Measurements from ENCODE around the gene CDH4. TPM values are rescaled to one million over a fixed set of nuclear protein-coding genes. Genes with fewer than 3 reads are reported as not detected.

CDH4 gene
- total and polyA plus RNA-seq, 2 of the 8 experiments (the other 6 are each of a cell fraction or from before 2014, with no cell fraction given), result 4.3 to 7.9 TPM

- TF ChIP-seq, protein P1, sequence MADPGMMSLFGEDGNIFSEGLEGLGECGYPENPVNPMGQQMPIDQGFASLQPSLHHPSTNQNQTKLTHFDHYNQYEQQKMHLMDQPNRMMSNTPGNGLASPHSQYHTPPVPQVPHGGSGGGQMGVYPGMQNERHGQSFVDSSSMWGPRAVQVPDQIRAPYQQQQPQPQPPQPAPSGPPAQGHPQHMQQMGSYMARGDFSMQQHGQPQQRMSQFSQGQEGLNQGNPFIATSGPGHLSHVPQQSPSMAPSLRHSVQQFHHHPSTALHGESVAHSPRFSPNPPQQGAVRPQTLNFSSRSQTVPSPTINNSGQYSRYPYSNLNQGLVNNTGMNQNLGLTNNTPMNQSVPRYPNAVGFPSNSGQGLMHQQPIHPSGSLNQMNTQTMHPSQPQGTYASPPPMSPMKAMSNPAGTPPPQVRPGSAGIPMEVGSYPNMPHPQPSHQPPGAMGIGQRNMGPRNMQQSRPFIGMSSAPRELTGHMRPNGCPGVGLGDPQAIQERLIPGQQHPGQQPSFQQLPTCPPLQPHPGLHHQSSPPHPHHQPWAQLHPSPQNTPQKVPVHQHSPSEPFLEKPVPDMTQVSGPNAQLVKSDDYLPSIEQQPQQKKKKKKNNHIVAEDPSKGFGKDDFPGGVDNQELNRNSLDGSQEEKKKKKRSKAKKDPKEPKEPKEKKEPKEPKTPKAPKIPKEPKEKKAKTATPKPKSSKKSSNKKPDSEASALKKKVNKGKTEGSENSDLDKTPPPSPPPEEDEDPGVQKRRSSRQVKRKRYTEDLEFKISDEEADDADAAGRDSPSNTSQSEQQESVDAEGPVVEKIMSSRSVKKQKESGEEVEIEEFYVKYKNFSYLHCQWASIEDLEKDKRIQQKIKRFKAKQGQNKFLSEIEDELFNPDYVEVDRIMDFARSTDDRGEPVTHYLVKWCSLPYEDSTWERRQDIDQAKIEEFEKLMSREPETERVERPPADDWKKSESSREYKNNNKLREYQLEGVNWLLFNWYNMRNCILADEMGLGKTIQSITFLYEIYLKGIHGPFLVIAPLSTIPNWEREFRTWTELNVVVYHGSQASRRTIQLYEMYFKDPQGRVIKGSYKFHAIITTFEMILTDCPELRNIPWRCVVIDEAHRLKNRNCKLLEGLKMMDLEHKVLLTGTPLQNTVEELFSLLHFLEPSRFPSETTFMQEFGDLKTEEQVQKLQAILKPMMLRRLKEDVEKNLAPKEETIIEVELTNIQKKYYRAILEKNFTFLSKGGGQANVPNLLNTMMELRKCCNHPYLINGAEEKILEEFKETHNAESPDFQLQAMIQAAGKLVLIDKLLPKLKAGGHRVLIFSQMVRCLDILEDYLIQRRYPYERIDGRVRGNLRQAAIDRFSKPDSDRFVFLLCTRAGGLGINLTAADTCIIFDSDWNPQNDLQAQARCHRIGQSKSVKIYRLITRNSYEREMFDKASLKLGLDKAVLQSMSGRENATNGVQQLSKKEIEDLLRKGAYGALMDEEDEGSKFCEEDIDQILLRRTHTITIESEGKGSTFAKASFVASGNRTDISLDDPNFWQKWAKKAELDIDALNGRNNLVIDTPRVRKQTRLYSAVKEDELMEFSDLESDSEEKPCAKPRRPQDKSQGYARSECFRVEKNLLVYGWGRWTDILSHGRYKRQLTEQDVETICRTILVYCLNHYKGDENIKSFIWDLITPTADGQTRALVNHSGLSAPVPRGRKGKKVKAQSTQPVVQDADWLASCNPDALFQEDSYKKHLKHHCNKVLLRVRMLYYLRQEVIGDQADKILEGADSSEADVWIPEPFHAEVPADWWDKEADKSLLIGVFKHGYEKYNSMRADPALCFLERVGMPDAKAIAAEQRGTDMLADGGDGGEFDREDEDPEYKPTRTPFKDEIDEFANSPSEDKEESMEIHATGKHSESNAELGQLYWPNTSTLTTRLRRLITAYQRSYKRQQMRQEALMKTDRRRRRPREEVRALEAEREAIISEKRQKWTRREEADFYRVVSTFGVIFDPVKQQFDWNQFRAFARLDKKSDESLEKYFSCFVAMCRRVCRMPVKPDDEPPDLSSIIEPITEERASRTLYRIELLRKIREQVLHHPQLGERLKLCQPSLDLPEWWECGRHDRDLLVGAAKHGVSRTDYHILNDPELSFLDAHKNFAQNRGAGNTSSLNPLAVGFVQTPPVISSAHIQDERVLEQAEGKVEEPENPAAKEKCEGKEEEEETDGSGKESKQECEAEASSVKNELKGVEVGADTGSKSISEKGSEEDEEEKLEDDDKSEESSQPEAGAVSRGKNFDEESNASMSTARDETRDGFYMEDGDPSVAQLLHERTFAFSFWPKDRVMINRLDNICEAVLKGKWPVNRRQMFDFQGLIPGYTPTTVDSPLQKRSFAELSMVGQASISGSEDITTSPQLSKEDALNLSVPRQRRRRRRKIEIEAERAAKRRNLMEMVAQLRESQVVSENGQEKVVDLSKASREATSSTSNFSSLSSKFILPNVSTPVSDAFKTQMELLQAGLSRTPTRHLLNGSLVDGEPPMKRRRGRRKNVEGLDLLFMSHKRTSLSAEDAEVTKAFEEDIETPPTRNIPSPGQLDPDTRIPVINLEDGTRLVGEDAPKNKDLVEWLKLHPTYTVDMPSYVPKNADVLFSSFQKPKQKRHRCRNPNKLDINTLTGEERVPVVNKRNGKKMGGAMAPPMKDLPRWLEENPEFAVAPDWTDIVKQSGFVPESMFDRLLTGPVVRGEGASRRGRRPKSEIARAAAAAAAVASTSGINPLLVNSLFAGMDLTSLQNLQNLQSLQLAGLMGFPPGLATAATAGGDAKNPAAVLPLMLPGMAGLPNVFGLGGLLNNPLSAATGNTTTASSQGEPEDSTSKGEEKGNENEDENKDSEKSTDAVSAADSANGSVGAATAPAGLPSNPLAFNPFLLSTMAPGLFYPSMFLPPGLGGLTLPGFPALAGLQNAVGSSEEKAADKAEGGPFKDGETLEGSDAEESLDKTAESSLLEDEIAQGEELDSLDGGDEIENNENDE (IDR thresholded peaks at IDR 0.05; ENCODE audit: insufficient replicate concordance, low read length), result peak; percentile 22
- no peak for TF ChIP-seq SIRT6 (IDR thresholded peaks at IDR 0.05; ENCODE audit: low read length)
These were observed 245.1 kb downstream of the CDH4 start (continued) for GRCh38 chr20:61497029-61497627.

Measured in H1 (cell line).